Panc1 (cell line): ENCODE data around the gene FANCC. TPM values are rescaled to one million over a fixed set of nuclear protein-coding genes. Genes with fewer than 3 reads are reported as not detected.

ENCODE experiments used
- ATAC-seq: fragments of 200-7000 bp; cut with Tn5 transposase; 2 replicates; pipeline ENCODE4 v1.9.1; 2020; ENCODE audit warnings: mild to moderate bottlenecking, moderate library complexity
- BruUV-seq: library from RNA; stranded (reverse); fragments of 400-500 nt; replicated peaks from 2 replicates; lab custom pipeline; 2021; lab: Mats Ljungman, UMichigan
- CTCF ChIA-PET: fragments of 300-600 bp; sonication (Branson Sonifier 250); formaldehyde crosslinking; loops from one replicate; lab custom pipeline; 2022; ENCODE audit warnings: antibody characterized with exemption; lab: Charles Lee
- POLR2A ChIA-PET: fragments of 300-600 bp; sonication (Branson Sonifier 250); formaldehyde crosslinking; loops from one replicate; lab custom pipeline; 2022; ENCODE audit warnings: antibody characterized with exemption; lab: Charles Lee
- DNase-seq: peaks from one replicate; pipeline ENCODE4 v3.0.0-alpha.2; 2010; ENCODE audit warnings: low read depth, low spot score
- H3K27ac ChIP-seq: 2 replicates; pipeline ENCODE4 v1.5.1; 2011; ENCODE audit warnings: mild to moderate bottlenecking, low read length, inconsistent platforms
- H3K27me3 ChIP-seq: fragments of 200-500 bp; sonication (Bioruptor generic); 2 replicates; pipeline ENCODE4 v1.6.0; 2014; ENCODE audit warnings: low read length, inconsistent platforms; ENCODE audit not compliant: control insufficient read depth, insufficient read depth
- H3K36me3 ChIP-seq: fragments of 200-500 bp; sonication (Bioruptor generic); 2 replicates; pipeline ENCODE4 v1.5.1; 2014; ENCODE audit warnings: inconsistent platforms, mild to moderate bottlenecking, low read length, moderate library complexity; ENCODE audit not compliant: control insufficient read depth, insufficient read depth
- H3K4me1 ChIP-seq: 2 replicates; pipeline ENCODE4 v1.5.1; 2011; ENCODE audit warnings: inconsistent platforms, mild to moderate bottlenecking, low read length, moderate library complexity; ENCODE audit not compliant: control insufficient read depth, insufficient read depth
- H3K4me3 ChIP-seq, 2 experiments: 2 replicates each; pipeline ENCODE4 v1.5.1; 2011 to 2012; ENCODE audit warnings: low read depth in 2 of 2, low read length in 2 of 2, mild to moderate bottlenecking in 2 of 2, inconsistent platforms in 1 of 2, moderate library complexity in 1 of 2
- H3K9me3 ChIP-seq: fragments of 200-500 bp; sonication (Bioruptor generic); 2 replicates; pipeline ENCODE4 v1.5.1; 2014; ENCODE audit warnings: low read depth, mild to moderate bottlenecking, inconsistent platforms, low read length, moderate library complexity; ENCODE audit not compliant: control insufficient read depth, insufficient read depth
- POLR2AphosphoS5 ChIP-seq: IDR thresholded peaks from 2 replicates; pipeline ENCODE4 v1.6.1; 2012; ENCODE audit warnings: mild to moderate bottlenecking, low read depth, low read length, moderate library complexity
- SIN3A ChIP-seq: IDR thresholded peaks from 2 replicates; pipeline ENCODE4 v1.6.1; 2012; ENCODE audit warnings: low read depth, mild to moderate bottlenecking, low read length, moderate library complexity, borderline replicate concordance; ENCODE audit not compliant: insufficient read depth
- TCF7L2 ChIP-seq: IDR thresholded peaks from 2 replicates; pipeline ENCODE4 v1.6.1; 2011; ENCODE audit warnings: mild to moderate bottlenecking, low read depth, low read length, inconsistent platforms
- in situ Hi-C: cut with HindIII; loops from 2 replicates; pipeline ENCODE4 v1.10.0; 2016; ENCODE audit warnings: low sequenced_read_pairs, low pct_unique_long_range_greater_than_20kb
- intact Hi-C: fragments of 100-400 bp; cut with micrococcal nuclease; formaldehyde crosslinking; loops from one replicate; pipeline ENCODE4 v1.10.0; 2022; ENCODE audit not compliant: unreplicated experiment
- total RNA-seq: library from RNA; stranded (reverse); gene quantifications from one replicate; pipeline ENCODE4 v1.2.1, GENCODE V29; 2021; ENCODE audit not compliant: unreplicated experiment
- TF ChIP-seq, protein P1 (sequence below): fragments of 450-650 bp; IDR thresholded peaks from 2 replicates; pipeline ENCODE4 v1.5.1; 2017; ENCODE audit warnings: mild to moderate bottlenecking
- TF ChIP-seq, protein P2 (sequence below), 2 experiments: IDR thresholded peaks; 2 replicates each; pipeline ENCODE4 v1.6.1; 2011 to 2012; ENCODE audit warnings: low read depth in 2 of 2, control low read depth in 1 of 2, low read length in 1 of 2, mild to moderate bottlenecking in 1 of 2, moderate library complexity in 1 of 2; ENCODE audit not compliant: insufficient read depth in 1 of 2

The FANCC gene
- total RNA-seq, 1 experiment from 2014 or later = 17.8 TPM

- H3K27ac ChIP-seq = no peak overlapping the region
- no peaks in the 10 kb centered on the region for H3K4me1 ChIP-seq
- ChIA-PET POLR2A (no interaction called here), CTCF (no interaction called here)
- ATAC-seq (no peak), DNase-seq (no peak)
- H3K9me3 ChIP-seq = no peaks in the 10 kb centered on the region
- TF ChIP-seq POLR2AphosphoS5 = no peak
- TF ChIP-seq SIN3A = no peak
- TF ChIP-seq, protein P1, sequence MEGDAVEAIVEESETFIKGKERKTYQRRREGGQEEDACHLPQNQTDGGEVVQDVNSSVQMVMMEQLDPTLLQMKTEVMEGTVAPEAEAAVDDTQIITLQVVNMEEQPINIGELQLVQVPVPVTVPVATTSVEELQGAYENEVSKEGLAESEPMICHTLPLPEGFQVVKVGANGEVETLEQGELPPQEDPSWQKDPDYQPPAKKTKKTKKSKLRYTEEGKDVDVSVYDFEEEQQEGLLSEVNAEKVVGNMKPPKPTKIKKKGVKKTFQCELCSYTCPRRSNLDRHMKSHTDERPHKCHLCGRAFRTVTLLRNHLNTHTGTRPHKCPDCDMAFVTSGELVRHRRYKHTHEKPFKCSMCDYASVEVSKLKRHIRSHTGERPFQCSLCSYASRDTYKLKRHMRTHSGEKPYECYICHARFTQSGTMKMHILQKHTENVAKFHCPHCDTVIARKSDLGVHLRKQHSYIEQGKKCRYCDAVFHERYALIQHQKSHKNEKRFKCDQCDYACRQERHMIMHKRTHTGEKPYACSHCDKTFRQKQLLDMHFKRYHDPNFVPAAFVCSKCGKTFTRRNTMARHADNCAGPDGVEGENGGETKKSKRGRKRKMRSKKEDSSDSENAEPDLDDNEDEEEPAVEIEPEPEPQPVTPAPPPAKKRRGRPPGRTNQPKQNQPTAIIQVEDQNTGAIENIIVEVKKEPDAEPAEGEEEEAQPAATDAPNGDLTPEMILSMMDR = no peak
- TF ChIP-seq, protein P2, sequence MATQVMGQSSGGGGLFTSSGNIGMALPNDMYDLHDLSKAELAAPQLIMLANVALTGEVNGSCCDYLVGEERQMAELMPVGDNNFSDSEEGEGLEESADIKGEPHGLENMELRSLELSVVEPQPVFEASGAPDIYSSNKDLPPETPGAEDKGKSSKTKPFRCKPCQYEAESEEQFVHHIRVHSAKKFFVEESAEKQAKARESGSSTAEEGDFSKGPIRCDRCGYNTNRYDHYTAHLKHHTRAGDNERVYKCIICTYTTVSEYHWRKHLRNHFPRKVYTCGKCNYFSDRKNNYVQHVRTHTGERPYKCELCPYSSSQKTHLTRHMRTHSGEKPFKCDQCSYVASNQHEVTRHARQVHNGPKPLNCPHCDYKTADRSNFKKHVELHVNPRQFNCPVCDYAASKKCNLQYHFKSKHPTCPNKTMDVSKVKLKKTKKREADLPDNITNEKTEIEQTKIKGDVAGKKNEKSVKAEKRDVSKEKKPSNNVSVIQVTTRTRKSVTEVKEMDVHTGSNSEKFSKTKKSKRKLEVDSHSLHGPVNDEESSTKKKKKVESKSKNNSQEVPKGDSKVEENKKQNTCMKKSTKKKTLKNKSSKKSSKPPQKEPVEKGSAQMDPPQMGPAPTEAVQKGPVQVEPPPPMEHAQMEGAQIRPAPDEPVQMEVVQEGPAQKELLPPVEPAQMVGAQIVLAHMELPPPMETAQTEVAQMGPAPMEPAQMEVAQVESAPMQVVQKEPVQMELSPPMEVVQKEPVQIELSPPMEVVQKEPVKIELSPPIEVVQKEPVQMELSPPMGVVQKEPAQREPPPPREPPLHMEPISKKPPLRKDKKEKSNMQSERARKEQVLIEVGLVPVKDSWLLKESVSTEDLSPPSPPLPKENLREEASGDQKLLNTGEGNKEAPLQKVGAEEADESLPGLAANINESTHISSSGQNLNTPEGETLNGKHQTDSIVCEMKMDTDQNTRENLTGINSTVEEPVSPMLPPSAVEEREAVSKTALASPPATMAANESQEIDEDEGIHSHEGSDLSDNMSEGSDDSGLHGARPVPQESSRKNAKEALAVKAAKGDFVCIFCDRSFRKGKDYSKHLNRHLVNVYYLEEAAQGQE (IDR thresholded peaks at IDR 0.05; ENCODE audit: insufficient read depth in 1 of 2, low read depth in 2 of 2, low read length in 1 of 2) = no peak
- no peak for TF ChIP-seq TCF7L2
- in situ Hi-C loops = no loop called here
- intact Hi-C loops = no loop called here
- H3K4me3 ChIP-seq = no peak overlapping the region
- no TSS peak for BruUV-seq
- no peaks in the 10 kb centered on the region for H3K27me3 ChIP-seq
- H3K36me3 ChIP-seq = no peaks in the 10 kb centered on the region
These were observed 48.3 kb upstream of the FANCC start for GRCh38 chr9:95365766-95366165.

DNA sequence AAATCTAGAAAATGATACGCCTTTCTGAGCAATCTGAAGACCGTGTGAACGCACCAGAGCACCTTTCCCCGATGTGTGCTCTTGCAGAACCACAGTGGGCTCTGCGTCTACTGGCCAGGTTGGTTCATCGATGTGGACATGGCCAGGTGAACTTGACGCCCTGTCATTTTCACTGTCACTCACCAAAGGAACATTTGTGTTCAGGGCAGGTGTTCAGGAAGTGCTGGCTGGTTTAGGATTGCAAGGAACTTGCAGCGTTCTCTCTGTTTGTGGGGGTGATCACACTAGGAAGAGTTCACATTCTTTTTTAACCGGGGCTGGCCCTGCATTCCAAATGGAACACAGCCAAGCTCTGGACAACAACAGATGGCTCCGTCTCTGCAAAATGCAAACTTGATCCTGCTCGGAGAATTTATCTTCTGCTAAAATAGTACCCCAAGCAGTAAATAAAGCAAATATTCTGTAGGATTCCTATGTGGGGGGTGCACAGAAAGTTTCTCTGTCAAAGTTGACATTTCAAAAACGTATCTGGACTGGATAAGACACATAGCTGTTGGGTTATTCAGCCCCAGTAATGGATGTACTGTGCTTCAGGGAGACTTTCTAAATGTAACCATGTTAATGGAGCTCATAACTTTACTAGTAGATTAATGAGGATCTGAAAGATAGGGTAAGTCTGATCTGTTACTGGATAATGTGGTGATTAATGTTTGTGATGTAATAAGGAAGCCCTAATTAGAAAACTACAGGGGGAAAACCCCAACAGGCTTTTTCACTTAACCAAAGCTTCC is 45.7 kb upstream of the FANCC start:
- POLR2A ChIA-PET = no interaction called here
- Histone ChIP-seq H3K4me1 (no peaks in the 10 kb centered on the region), H3K27me3 (no peaks in the 10 kb centered on the region), H3K36me3 (no peaks in the 10 kb centered on the region), H3K4me3 (no peak overlapping the region), H3K9me3 (no peaks in the 10 kb centered on the region), H3K27ac (no peak overlapping the region)
- in situ Hi-C loops = no loop called here
- TF ChIP-seq POLR2AphosphoS5 (no peak), SIN3A (no peak), TCF7L2 (no peak)
- TF ChIP-seq, protein P2 (IDR thresholded peaks at IDR 0.05; ENCODE audit: insufficient read depth in 1 of 2, low read depth in 2 of 2, low read length in 1 of 2) = no peak
- TF ChIP-seq, protein P1 = no peak
- intact Hi-C loops = no loop called here
- CTCF ChIA-PET = no interaction called here
- ATAC-seq (no peak), DNase-seq (no peak)
- no TSS peak for BruUV-seq
